PFSK-1 (cell line): ENCODE measurements around the gene LHPP.

Source experiments
- FOXP2 ChIP-seq: optimal IDR thresholded peaks from 2 replicates; pipeline ENCODE3; 2011; ENCODE audit warnings: borderline replicate concordance, control low read depth, inconsistent platforms; ENCODE audit not compliant: insufficient read depth; ENCODE audit errors: extremely low read length, extremely low read depth
- POLR2AphosphoS5 ChIP-seq: IDR thresholded peaks from 2 replicates; pipeline ENCODE4 v1.6.1; 2012; ENCODE audit warnings: low read depth, mild to moderate bottlenecking, control low read depth, low read length, moderate library complexity
- REST ChIP-seq, 2 experiments: IDR thresholded peaks; 2 replicates each; pipeline versions ENCODE4 v1.6.1 to v1.8.0; 2011 to 2012; ENCODE audit warnings: low read depth in 2 of 2, low read length in 2 of 2, control low read depth in 1 of 2, inconsistent platforms in 1 of 2, mild to moderate bottlenecking in 1 of 2, moderate library complexity in 1 of 2; ENCODE audit not compliant: insufficient read depth in 1 of 2
- SIN3A ChIP-seq: IDR thresholded peaks from 2 replicates; pipeline ENCODE4 v1.6.1; 2012; ENCODE audit warnings: mild to moderate bottlenecking, low read length, moderate library complexity, borderline replicate concordance; ENCODE audit not compliant: insufficient read depth
- TAF1 ChIP-seq: IDR thresholded peaks from 2 replicates; pipeline ENCODE4 v1.6.1; 2012; ENCODE audit warnings: low read length, control low read depth, borderline replicate concordance; ENCODE audit not compliant: insufficient read depth

The LHPP gene

GRCh38 chr10:124619802-124620490 is 158.3 kb downstream of the LHPP start:
- TF ChIP-seq POLR2AphosphoS5: no peak
- TF ChIP-seq SIN3A: no peak
- no peak for TF ChIP-seq FOXP2
- TF ChIP-seq TAF1: no peak

DNA sequence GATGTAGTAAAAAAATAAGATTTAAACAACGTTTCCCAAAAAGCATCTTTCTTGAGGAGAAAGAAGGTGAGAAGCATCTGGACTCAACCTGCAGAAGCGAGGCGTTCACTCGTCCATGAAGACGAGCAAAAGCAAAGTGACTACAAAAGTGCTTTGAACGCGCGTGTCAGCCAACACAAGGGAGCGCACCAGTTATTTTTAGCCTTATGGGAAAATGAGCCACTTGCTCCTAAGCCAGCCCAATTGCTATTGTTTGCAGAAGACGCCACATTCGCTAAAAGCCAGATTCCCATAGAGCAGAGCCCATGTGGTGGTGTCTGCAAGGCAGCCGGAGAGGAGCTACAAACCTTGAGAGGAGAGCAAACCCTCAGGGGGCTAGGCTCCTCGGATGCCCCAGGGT is 160.0 kb downstream of the LHPP start:
- TF ChIP-seq TAF1: no peak

DNA sequence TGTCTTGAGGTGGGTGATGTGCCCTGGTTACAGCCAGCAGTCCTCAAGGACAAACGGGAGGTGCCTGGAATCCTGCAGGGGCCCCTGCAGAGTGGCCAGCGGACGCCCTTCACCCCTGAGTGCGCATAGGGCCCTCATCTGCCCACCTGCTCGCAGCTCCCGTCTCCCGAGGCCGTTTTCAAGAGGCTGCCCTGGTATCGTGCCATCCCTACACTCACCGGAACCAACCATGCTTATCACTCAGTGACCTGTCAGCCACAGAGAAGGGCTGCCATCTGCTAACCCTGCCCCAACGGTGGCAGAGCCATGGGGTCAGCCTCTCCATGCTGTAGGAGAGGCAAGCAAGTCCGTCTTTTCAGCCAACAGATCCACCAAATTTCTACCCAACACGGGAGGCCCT is 160.5 kb downstream of the LHPP start:
- TF ChIP-seq SIN3A: no peak
- no peak for TF ChIP-seq FOXP2
- no peak for TF ChIP-seq TAF1

GRCh38 chr10:124622866-124623536 is 161.4 kb downstream of the LHPP start:
- no peak for TF ChIP-seq SIN3A
- TF ChIP-seq REST (IDR thresholded peaks at IDR 0.05; ENCODE audit: insufficient read depth in 1 of 2, low read depth in 2 of 2, low read length in 2 of 2): no peak
- TF ChIP-seq POLR2AphosphoS5: no peak
- no peak for TF ChIP-seq FOXP2
- no peak for TF ChIP-seq TAF1

GRCh38 chr10:124624006-124624405 is 162.4 kb downstream of the LHPP start:
- TF ChIP-seq REST (IDR thresholded peaks at IDR 0.05; ENCODE audit: insufficient read depth in 1 of 2, low read depth in 2 of 2, low read length in 2 of 2) (no peak), TAF1 (no peak), FOXP2 (no peak)

GRCh38 chr10:124624466-124624865 is 162.8 kb downstream of the LHPP start:
- TF ChIP-seq REST (IDR thresholded peaks at IDR 0.05; ENCODE audit: insufficient read depth in 1 of 2, low read depth in 2 of 2, low read length in 2 of 2) (no peak), SIN3A (no peak), POLR2AphosphoS5 (no peak), FOXP2 (no peak), TAF1 (no peak)

- TF ChIP-seq REST (IDR thresholded peaks at IDR 0.05; ENCODE audit: insufficient read depth in 1 of 2, low read depth in 2 of 2, low read length in 2 of 2): no peak
Measured at GRCh38 chr10:124624895-124625294, 163.3 kb downstream of the LHPP start.
